Spleen (tissue), 11 donors: Measurements from ENCODE around the gene CEP170B. TPM values are rescaled to one million over a fixed set of nuclear protein-coding genes. Genes with fewer than 3 reads are reported as not detected.

Experiments
- DNase-seq: peaks from one replicate; pipeline ENCODE4 v3.0.0-alpha.2; 2020
- H3K27ac ChIP-seq, 8 donors: fragments of 200-600 bp; sonication (generic) in 7 of 8; 1 replicate in 4 of 8; 2 replicates in 4 of 8; pipeline versions ENCODE4 v1.5.0 to v1.8.0; 2016 to 2021; ENCODE audit warnings: inconsistent platforms in 4 of 8, mild to moderate bottlenecking in 4 of 8, moderate library complexity in 1 of 8
- H3K27me3 ChIP-seq, 7 donors: fragments of 200-600 bp; sonication (generic) in 6 of 7; replicated peaks in 1 of 7; 1 replicate in 4 of 7; 2 replicates in 3 of 7; pipeline versions ENCODE4 v1.5.0 to v1.8.0; 2016 to 2021; ENCODE audit warnings: inconsistent platforms in 3 of 7, mild to moderate bottlenecking in 1 of 7
- H3K36me3 ChIP-seq, 6 donors: fragments of 200-600 bp; sonication (generic) in 5 of 6; 1 replicate in 4 of 6; 2 replicates in 2 of 6; pipeline versions ENCODE4 v1.5.0 to v1.8.0; 2016 to 2021; ENCODE audit warnings: inconsistent platforms in 2 of 6
- H3K4me1 ChIP-seq, 6 donors: fragments of 200-600 bp; sonication (generic) in 5 of 6; 1 replicate in 3 of 6; 2 replicates in 3 of 6; pipeline versions ENCODE4 v1.5.0 to v1.8.0; 2016 to 2021; ENCODE audit warnings: inconsistent platforms in 3 of 6
- H3K4me3 ChIP-seq, 8 donors: fragments of 200-600 bp; sonication (generic) in 7 of 8; 1 replicate in 4 of 8; 2 replicates in 4 of 8; pipeline versions ENCODE4 v1.5.0 to v1.8.0; 2016 to 2021; ENCODE audit warnings: inconsistent platforms in 4 of 8, mild to moderate bottlenecking in 4 of 8, moderate library complexity in 2 of 8
- H3K9me3 ChIP-seq, 8 donors: fragments of 200-600 bp; sonication (generic) in 7 of 8; 1 replicate in 4 of 8; 2 replicates in 4 of 8; pipeline versions ENCODE4 v1.5.0 to v1.8.0; 2016 to 2021; ENCODE audit warnings: inconsistent platforms in 4 of 8
- CTCF ChIP-seq, 11 experiments: fragments of 200-600 bp in 7 of 11; fragments of 450-650 bp in 4 of 11; sonication (generic) in 4 of 11; IDR thresholded peaks in 8 of 11; conservative IDR thresholded peaks in 3 of 11; 1 replicate in 7 of 11; 2 replicates in 4 of 11; pipeline versions ENCODE4 v1.4.0 to v1.8.0; 2016 to 2021; ENCODE audit warnings: antibody characterized with exemption in 11 of 11, inconsistent platforms in 4 of 11, mild to moderate bottlenecking in 1 of 11
- POLR2A ChIP-seq, 3 donors: fragments of 450-650 bp; IDR thresholded peaks; one replicate each; pipeline ENCODE4 v1.5.1; 2017; ENCODE audit warnings: antibody characterized with exemption in 3 of 3, mild to moderate bottlenecking in 1 of 3
- POLR2AphosphoS5 ChIP-seq, 3 donors: sonication (generic); formaldehyde crosslinking; IDR thresholded peaks; one replicate each; pipeline ENCODE4 v1.5.1; 2017; ENCODE audit warnings: antibody characterized with exemption in 3 of 3
- WGBS, 5 donors: extraction: QIAGEN DNeasy Blood & Tissue Kit in 3 of 5; methylation state at CpG; one replicate each; pipeline versions ENCODE4 v1.1.5 to v1.1.7; 2013 to 2018; 5-methylcytosine and 5-hydroxymethylcytosine counted together
- intact Hi-C: fragments of 100-400 bp; cut with DNase I; formaldehyde crosslinking; loops from one replicate; pipeline ENCODE4 v1.15.0; 2023; ENCODE audit warnings: low total_unique reads
- polyA plus RNA-seq, 3 donors: library from polyadenylated mRNA; stranded (reverse); fragments of 200-250 nt; gene quantifications; one replicate each; pipeline ENCODE4 v1.2.1, GENCODE V29; 2013
- total RNA-seq, 7 donors: library from RNA; depleted of rRNA in 3 of 7; stranded (reverse); fragments of >200 nt in 3 of 7; fragmentation: NEBNext Ultra II Directional in 4 of 7; extraction: Animal tissue kit (Norgen Biotek cat#: 25700) in 4 of 7; gene quantifications; one replicate each; pipeline versions ENCODE4 v1.1.0 to v1.2.1, GENCODE V29; 2016 to 2021
- donor health status: healthy with polysubstance abuse.
- donor health status: DM: no; HTN: no; CAD: no; lungs with moderate emphysema.
- donor health status: DM: no; HTN: no; CAD: no.
- donor health status: Bipolar disorder and iron deficiency.
- donor health status: healthy.
- donor health status: DM: no; HTN: no; CAD: no.
- donor health status: DM: yes; HTN: yes; CAD: no.

CEP170B gene
- total and polyA plus RNA-seq, 10 donors, result 0.58 to 12.6 (median 5.7) TPM

GRCh38 chr14:104860414-104860813 is 4.7 kb upstream of the CEP170B start:
- intact Hi-C loops, result no loop called here

GRCh38 chr14:104863131-104863862 is 1.8 kb upstream of the CEP170B start:
- no peak for TF ChIP-seq CTCF (IDR thresholded peaks at IDR 0.05 in 8 of 11, conservative IDR thresholded peaks at IDR 0.05 in 3 of 11)
- TF ChIP-seq POLR2AphosphoS5 (IDR thresholded peaks at IDR 0.05), result no peak
- TF ChIP-seq POLR2A (IDR thresholded peaks at IDR 0.05), result no peak
- no peak for DNase-seq
- H3K4me3 ChIP-seq, result no peak overlapping the region
- intact Hi-C loops, result no loop called here
- WGBS, 5 donors, result 69 to 76% (median 72%) methylated on average over 11 to 13 of the region's 13 CpGs
- H3K36me3 ChIP-seq, result no peaks in the 10 kb centered on the region
- H3K27me3 ChIP-seq, result peaks cover 3 to 56% (median 32%) of the 10 kb centered on the region in 7 donors
- no peak overlapping the region for H3K27ac ChIP-seq
- H3K4me1 ChIP-seq, result peaks cover 8 to 33% (median 22%) of the 10 kb centered on the region in 6 donors
- H3K9me3 ChIP-seq, result no peaks in the 10 kb centered on the region

More at GRCh38 chr14:104860414-104860813, 4.7 kb upstream of the CEP170B start:
- DNase-seq, result no peak
- no peak overlapping the region for H3K27ac ChIP-seq
- peaks cover 3 to 13% (median 9%) of the 10 kb centered on the region in 6 donors for H3K4me1 ChIP-seq
- H3K4me3 ChIP-seq, result no peak overlapping the region
- no peaks in the 10 kb centered on the region for H3K36me3 ChIP-seq
- TF ChIP-seq POLR2A (IDR thresholded peaks at IDR 0.05) (no peak), POLR2AphosphoS5 (IDR thresholded peaks at IDR 0.05) (no peak)
- peaks cover 0 to 27% (median 16%) of the 10 kb centered on the region in 7 donors for H3K27me3 ChIP-seq
- H3K9me3 ChIP-seq, result no peaks in the 10 kb centered on the region

GRCh38 chr14:104863923-104864266 is 1.2 kb upstream of the CEP170B start:
- peak overlapping the region in 2 of 8 donors; percentile 42 to 81 for H3K4me3 ChIP-seq
- H3K36me3 ChIP-seq, result no peaks in the 10 kb centered on the region
- intact Hi-C loops, result no loop called here
- no peaks in the 10 kb centered on the region for H3K9me3 ChIP-seq
- TF ChIP-seq CTCF (IDR thresholded peaks at IDR 0.05 in 8 of 11, conservative IDR thresholded peaks at IDR 0.05 in 3 of 11) (no peak), POLR2A (IDR thresholded peaks at IDR 0.05) (no peak), POLR2AphosphoS5 (IDR thresholded peaks at IDR 0.05) (no peak)
- peaks cover 8 to 33% (median 22%) of the 10 kb centered on the region in 6 donors for H3K4me1 ChIP-seq
- DNase-seq, result peak; percentile 65
- peaks cover 3 to 62% (median 32%) of the 10 kb centered on the region in 7 donors for H3K27me3 ChIP-seq
- WGBS, 5 donors, result 5 to 15% (median 11%) methylated on average over 4 to 13 of the region's 13 CpGs
- no peak overlapping the region for H3K27ac ChIP-seq

GRCh38 chr14:104864267-104865080 is 594 bp upstream of the CEP170B start:
- TF ChIP-seq POLR2A (IDR thresholded peaks at IDR 0.05) (no peak), CTCF (IDR thresholded peaks at IDR 0.05 in 8 of 11, conservative IDR thresholded peaks at IDR 0.05 in 3 of 11) (no peak), POLR2AphosphoS5 (IDR thresholded peaks at IDR 0.05) (no peak)
- intact Hi-C loops, result no loop called here
- DNase-seq, result peak; percentile 78

More at GRCh38 chr14:104864267-104865080, 594 bp upstream of the CEP170B start:
- H3K4me3 ChIP-seq, result peak overlapping the region; percentile 1 to 81 (median 44)
- peaks cover 8 to 33% (median 22%) of the 10 kb centered on the region in 6 donors for H3K4me1 ChIP-seq
- WGBS, 5 donors, result 3 to 8% (median 3%) methylated on average over 24 to 70 of the region's 70 CpGs
- peaks cover 3 to 68% (median 32%) of the 10 kb centered on the region in 7 donors for H3K27me3 ChIP-seq
- H3K27ac ChIP-seq, result no peak overlapping the region
- H3K9me3 ChIP-seq, result no peaks in the 10 kb centered on the region
- no peaks in the 10 kb centered on the region for H3K36me3 ChIP-seq
